Uterus (tissue), 4 donors: Measurements from ENCODE around the gene IFT57. TPM values are rescaled to one million over a fixed set of nuclear protein-coding genes. Genes with fewer than 3 reads are reported as not detected.
"Not testable (repeated sequence)": the region's sequence is repeated elsewhere in the genome, so short reads cannot be mapped to it uniquely, and the experiment has no call there.

Source experiments
- DNase-seq, 2 donors: peaks; one replicate each; pipeline ENCODE4 v3.0.0-alpha.2; 2019 to 2020
- H3K27ac ChIP-seq, 2 donors: fragments of 200-600 bp; sonication (generic); 1 replicate in 1 of 2; 2 replicates in 1 of 2; pipeline ENCODE4 v1.5.1; 2016 to 2018
- H3K27me3 ChIP-seq, 2 donors: fragments of 200-600 bp; sonication (generic); one replicate each; pipeline ENCODE4 v1.5.1; 2018 to 2019; ENCODE audit warnings: control low read depth in 1 of 2
- H3K36me3 ChIP-seq, 2 donors: fragments of 200-600 bp; sonication (generic); one replicate each; pipeline ENCODE4 v1.5.1; 2019; ENCODE audit warnings: control low read depth in 1 of 2
- H3K4me1 ChIP-seq, 2 donors: fragments of 200-600 bp; sonication (generic); one replicate each; pipeline ENCODE4 v1.5.1; 2018 to 2019; ENCODE audit warnings: control low read depth in 1 of 2
- H3K4me3 ChIP-seq, 2 donors: fragments of 200-600 bp; sonication (generic); 1 replicate in 1 of 2; 2 replicates in 1 of 2; pipeline ENCODE4 v1.5.1; 2018 to 2019; ENCODE audit warnings: mild to moderate bottlenecking in 1 of 2
- H3K9me3 ChIP-seq, 2 donors: fragments of 200-600 bp; sonication (generic); one replicate each; pipeline ENCODE4 v1.5.1; 2019; ENCODE audit warnings: control low read depth in 1 of 2
- POLR2A ChIP-seq, 2 donors: fragments of 450-650 bp; IDR thresholded peaks; one replicate each; pipeline ENCODE4 v1.6.1; 2016; ENCODE audit warnings: antibody characterized with exemption in 2 of 2, mild to moderate bottlenecking in 1 of 2, moderate library complexity in 1 of 2
- intact Hi-C: fragments of 100-400 bp; cut with DNase I; formaldehyde crosslinking; loops from one replicate; pipeline ENCODE4 v1.15.1; 2023; ENCODE audit warnings: low total_unique reads
- total RNA-seq, 4 donors: library from RNA; depleted of rRNA in 3 of 4; stranded (reverse); fragments of >200 nt in 3 of 4; gene quantifications; one replicate each; pipeline versions ENCODE4 v1.1.0 to v1.2.4, GENCODE V29; 2014 to 2023
- TF ChIP-seq, protein P1 (sequence below), 4 experiments: fragments of 200-600 bp in 2 of 4; fragments of 450-650 bp in 2 of 4; sonication (generic) in 2 of 4; IDR thresholded peaks; one replicate each; pipeline ENCODE4 v1.5.1; 2016 to 2019; ENCODE audit warnings: antibody characterized with exemption in 4 of 4, mild to moderate bottlenecking in 2 of 4, moderate library complexity in 1 of 4
- donor health status: DM: yes; HTN: yes; CAD: no.

IFT57 gene
- total RNA-seq, 4 donors from 2014 or later, result 40.0 to 60.9 (median 55.3) TPM

DNA sequence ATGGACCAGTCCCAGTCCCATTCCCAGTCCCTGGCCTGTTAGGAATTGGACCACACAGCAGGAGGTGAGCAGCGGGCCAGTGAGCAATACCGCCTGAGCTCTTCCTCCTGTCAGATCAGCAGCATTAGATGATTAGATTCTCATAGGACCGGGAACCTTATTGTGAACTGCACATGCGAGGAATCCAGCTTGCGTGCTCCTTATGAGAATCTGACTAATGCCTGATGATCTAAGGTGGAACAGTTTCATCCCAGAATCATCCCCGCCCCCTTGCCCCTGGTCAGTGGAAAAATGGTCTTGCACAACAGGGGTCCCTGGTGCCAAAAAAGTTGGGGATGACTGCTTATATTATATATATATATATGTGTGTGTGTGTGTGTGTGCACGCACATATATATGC lies 63.1 kb downstream of the IFT57 start:
- DNase-seq, result no peak
- Histone ChIP-seq H3K4me1 (no peaks in the 10 kb centered on the region), H3K4me3 (no peak overlapping the region), H3K9me3 (no peaks in the 10 kb centered on the region), H3K27ac (no peak overlapping the region), H3K27me3 (no peaks in the 10 kb centered on the region), H3K36me3 (no peaks in the 10 kb centered on the region)
- TF ChIP-seq POLR2A (IDR thresholded peaks at IDR 0.05), result no peak
- intact Hi-C loops, result no loop called here

DNA sequence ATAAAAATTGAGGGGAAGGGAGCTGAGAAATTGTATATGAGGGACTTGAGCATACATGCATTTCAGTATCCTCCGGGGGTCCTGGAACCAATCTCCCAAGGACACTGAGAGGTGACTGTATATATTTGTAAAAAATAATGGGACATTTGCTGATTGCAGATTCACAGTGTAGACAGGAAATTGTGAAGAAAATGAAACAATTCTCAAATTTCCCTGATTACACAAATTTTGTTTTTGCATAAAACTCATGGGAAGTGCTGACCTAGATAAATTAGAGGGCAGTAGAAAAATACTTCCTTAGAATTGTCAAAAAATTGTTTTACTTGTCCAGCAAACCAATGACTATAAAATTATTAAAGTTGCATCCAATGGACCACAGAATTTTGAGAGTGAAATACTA lies 64.0 kb downstream of the IFT57 start:
- no peaks in the 10 kb centered on the region for H3K27me3 ChIP-seq
- H3K4me1 ChIP-seq, result no peaks in the 10 kb centered on the region
- TF ChIP-seq, protein P1, sequence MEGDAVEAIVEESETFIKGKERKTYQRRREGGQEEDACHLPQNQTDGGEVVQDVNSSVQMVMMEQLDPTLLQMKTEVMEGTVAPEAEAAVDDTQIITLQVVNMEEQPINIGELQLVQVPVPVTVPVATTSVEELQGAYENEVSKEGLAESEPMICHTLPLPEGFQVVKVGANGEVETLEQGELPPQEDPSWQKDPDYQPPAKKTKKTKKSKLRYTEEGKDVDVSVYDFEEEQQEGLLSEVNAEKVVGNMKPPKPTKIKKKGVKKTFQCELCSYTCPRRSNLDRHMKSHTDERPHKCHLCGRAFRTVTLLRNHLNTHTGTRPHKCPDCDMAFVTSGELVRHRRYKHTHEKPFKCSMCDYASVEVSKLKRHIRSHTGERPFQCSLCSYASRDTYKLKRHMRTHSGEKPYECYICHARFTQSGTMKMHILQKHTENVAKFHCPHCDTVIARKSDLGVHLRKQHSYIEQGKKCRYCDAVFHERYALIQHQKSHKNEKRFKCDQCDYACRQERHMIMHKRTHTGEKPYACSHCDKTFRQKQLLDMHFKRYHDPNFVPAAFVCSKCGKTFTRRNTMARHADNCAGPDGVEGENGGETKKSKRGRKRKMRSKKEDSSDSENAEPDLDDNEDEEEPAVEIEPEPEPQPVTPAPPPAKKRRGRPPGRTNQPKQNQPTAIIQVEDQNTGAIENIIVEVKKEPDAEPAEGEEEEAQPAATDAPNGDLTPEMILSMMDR (IDR thresholded peaks at IDR 0.05), result no peak
- no peak for TF ChIP-seq POLR2A (IDR thresholded peaks at IDR 0.05)
- intact Hi-C loops, result no loop called here
- no peaks in the 10 kb centered on the region for H3K9me3 ChIP-seq
- no peak for DNase-seq
- H3K36me3 ChIP-seq, result no peaks in the 10 kb centered on the region
- H3K4me3 ChIP-seq, result no peak overlapping the region
- H3K27ac ChIP-seq, result no peak overlapping the region

DNA sequence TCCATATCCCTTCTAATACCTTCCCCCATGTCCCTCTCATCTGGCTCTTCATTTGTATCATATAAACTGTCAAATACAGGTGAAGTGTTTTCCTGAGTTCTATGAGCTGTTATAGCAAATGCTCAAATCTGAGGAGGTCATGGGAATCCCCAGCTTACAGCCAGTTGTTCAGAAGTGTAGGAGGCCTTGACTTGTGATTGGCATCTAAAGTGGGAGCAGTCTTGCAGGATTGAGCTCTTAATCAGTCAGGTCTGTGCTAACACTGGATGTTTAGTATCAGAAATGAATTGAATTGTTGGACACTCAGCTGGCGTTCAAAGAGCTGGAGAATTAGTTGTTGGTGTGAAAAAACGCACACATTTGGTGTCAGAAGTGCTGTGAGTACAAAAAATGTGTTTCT lies 65.0 kb downstream of the IFT57 start:
- intact Hi-C loops, result no loop called here
- no peak for DNase-seq
- TF ChIP-seq, protein P1 (IDR thresholded peaks at IDR 0.05), result no peak
- no peak for TF ChIP-seq POLR2A (IDR thresholded peaks at IDR 0.05)
- Histone ChIP-seq H3K27ac (no peak overlapping the region), H3K36me3 (no peaks in the 10 kb centered on the region), H3K27me3 (no peaks in the 10 kb centered on the region), H3K9me3 (no peaks in the 10 kb centered on the region), H3K4me3 (no peak overlapping the region), H3K4me1 (no peaks in the 10 kb centered on the region)

DNA sequence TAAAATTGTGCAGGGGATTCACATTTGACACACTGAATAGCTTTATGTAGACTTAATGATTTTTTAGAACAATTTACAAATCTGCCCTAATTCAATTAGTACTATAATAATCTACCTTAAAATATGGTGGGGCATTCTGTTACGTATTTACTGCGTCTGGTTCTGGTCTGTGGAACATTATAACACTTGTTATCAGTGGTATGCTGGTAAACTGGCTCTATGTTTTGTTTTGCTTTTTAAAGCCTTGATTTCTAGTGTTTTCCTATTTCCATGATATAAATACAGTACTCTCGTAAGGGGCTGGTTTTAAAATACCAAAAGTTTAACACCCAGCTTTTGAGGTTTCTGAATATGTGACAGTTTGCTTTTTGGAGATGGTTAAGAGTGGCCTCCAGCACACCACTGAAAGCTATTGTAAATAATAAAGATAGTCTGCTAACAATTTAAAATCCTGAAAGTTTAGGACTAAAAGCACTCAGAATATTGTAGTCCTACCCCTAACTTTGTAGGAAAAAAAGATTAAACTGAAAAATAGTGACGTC lies 65.8 kb downstream of the IFT57 start:
- H3K4me1 ChIP-seq, result no peaks in the 10 kb centered on the region
- no peak overlapping the region for H3K4me3 ChIP-seq
- intact Hi-C loops, result no loop called here
- H3K27me3 ChIP-seq, result no peaks in the 10 kb centered on the region
- H3K36me3 ChIP-seq, result no peaks in the 10 kb centered on the region
- no peak for DNase-seq
- TF ChIP-seq, protein P1 (IDR thresholded peaks at IDR 0.05), result no peak
- TF ChIP-seq POLR2A (IDR thresholded peaks at IDR 0.05), result no peak
- no peak overlapping the region for H3K27ac ChIP-seq
- H3K9me3 ChIP-seq, result no peaks in the 10 kb centered on the region

DNA sequence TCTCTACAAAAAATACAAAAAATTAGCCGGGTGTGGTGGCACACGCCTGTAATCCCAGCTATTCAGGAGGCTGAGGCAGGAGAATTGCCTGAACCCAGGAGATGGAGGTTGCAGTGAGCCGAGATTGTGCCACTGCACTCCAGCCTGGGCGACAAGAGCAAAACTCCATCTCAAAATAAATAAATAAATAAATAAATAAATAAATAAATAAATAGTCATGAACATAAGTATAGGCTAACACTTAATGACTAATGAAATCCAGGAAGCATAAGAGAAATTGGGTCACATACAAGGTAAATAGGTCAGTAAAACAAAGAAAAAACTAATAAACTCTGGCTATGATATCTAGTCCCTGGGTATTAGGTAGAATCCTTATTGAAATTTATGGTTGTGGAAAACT lies 66.6 kb downstream of the IFT57 start:
- H3K36me3 ChIP-seq, H3K4me3 ChIP-seq, DNase-seq, H3K4me1 ChIP-seq, H3K9me3 ChIP-seq, intact Hi-C loops, H3K27ac ChIP-seq, H3K27me3 ChIP-seq: not testable (repeated sequence)

DNA sequence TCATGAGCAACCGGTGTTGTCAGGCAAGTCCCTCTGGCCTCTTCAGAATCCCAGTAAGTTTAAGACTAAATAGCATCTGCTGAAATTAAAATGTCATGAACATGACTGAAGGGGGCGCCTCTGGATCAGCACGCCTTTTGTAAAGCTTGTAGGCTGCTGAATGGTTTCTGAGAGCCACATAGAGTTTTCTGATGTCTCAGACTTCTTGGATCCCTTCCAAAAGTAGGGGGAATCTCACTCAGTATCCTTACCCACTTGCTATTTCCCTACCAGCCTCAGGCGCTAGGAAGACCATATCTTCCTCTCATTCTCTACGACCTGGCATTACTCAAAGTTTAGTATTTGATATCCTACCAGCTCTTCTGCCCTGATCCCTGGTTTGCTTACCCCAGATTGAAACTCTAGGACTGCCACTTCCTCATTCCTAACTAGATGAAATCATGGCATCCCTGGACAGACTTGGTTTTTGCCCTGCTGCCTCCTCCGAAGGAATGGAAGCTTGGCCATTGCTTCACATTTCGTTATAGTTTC lies 68.7 kb downstream of the IFT57 start:
- no peak for TF ChIP-seq POLR2A (IDR thresholded peaks at IDR 0.05)
- TF ChIP-seq, protein P1 (IDR thresholded peaks at IDR 0.05), result no peak
- Histone ChIP-seq H3K36me3 (no peaks in the 10 kb centered on the region), H3K4me3 (no peak overlapping the region), H3K27me3 (no peaks in the 10 kb centered on the region), H3K9me3 (no peaks in the 10 kb centered on the region), H3K27ac (no peak overlapping the region), H3K4me1 (no peaks in the 10 kb centered on the region)
- no peak for DNase-seq
- intact Hi-C loops, result no loop called here
